Measurements from ENCODE around the gene MTPN. TPM values are rescaled to one million over a fixed set of nuclear protein-coding genes. Genes with fewer than 3 reads are reported as not detected.

Gene MTPN
- total and polyA plus RNA-seq, 8 donors, result 33.2 to 99.3 (median 59.4) TPM

DNA sequence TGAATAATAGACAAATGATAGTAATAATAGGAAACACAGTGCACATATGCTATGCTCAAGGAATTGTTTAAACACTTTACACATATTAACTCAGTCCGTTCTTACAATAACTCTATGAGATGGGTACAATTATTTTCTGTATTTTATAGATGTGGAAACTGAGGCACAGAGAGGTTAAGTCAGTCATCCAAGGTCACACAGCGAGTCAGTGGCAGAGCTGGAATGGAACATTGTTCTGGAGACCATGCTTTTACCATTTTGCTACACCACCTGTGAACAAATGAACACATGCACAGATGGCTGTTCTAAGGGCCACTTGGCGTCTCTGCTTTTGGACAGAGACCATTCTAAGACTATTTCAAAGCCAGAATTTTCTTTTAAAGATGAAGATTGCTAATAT lies 26.9 kb upstream of the MTPN start:
- Histone ChIP-seq H3K9me3 (peaks cover 0 to 5% (median 0%) of the 10 kb centered on the region in 4 donors), H3K27ac (no peak overlapping the region), H3K4me1 (peaks cover 0 to under 1% (median 0%) of the 10 kb centered on the region in 4 donors), H3K4me3 (no peak overlapping the region), H3K27me3 (no peaks in the 10 kb centered on the region), H3K36me3 (no peaks in the 10 kb centered on the region)
- intact Hi-C loops (cut with DNase I; ENCODE audit: low total_unique reads), result no loop called here
- DNase-seq, result no peak
- no peak for TF ChIP-seq POLR2AphosphoS5 (IDR thresholded peaks at IDR 0.05)
- TF ChIP-seq POLR2A (IDR thresholded peaks at IDR 0.05), result no peak
- TF ChIP-seq EP300 (IDR thresholded peaks at IDR 0.05), result no peak
- WGBS, 5 donors, result 88 to 92% (median 91%) methylated on average over 3 of the region's 3 CpGs

DNA sequence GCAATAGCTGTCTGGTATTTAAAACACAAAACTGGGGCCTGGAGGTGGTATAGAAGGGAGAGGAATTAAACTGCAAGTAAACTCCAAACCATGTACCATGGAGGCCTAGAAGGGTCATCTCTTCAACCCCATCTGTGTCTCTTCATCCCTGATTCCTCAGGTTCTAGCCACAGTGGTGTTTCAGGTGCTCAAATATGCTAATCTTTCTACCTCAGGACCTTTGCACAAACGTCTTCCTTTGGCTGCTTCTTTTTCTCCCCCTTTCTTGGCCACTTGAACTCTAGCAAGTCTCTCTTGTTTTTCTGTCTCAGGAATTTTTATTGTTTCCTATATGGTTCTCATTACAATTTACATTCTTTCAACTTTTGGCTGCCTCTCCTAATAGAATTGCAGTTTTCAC lies 25.6 kb upstream of the MTPN start:
- no peak for DNase-seq
- no peak for TF ChIP-seq POLR2A (IDR thresholded peaks at IDR 0.05)
- TF ChIP-seq, protein P1, sequence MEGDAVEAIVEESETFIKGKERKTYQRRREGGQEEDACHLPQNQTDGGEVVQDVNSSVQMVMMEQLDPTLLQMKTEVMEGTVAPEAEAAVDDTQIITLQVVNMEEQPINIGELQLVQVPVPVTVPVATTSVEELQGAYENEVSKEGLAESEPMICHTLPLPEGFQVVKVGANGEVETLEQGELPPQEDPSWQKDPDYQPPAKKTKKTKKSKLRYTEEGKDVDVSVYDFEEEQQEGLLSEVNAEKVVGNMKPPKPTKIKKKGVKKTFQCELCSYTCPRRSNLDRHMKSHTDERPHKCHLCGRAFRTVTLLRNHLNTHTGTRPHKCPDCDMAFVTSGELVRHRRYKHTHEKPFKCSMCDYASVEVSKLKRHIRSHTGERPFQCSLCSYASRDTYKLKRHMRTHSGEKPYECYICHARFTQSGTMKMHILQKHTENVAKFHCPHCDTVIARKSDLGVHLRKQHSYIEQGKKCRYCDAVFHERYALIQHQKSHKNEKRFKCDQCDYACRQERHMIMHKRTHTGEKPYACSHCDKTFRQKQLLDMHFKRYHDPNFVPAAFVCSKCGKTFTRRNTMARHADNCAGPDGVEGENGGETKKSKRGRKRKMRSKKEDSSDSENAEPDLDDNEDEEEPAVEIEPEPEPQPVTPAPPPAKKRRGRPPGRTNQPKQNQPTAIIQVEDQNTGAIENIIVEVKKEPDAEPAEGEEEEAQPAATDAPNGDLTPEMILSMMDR (IDR thresholded peaks at IDR 0.05), result no peak
- intact Hi-C loops (cut with DNase I; ENCODE audit: low total_unique reads), result no loop called here
- Histone ChIP-seq H3K9me3 (peaks cover 0 to 5% (median 0%) of the 10 kb centered on the region in 4 donors), H3K36me3 (no peaks in the 10 kb centered on the region), H3K4me1 (no peaks in the 10 kb centered on the region), H3K4me3 (no peak overlapping the region), H3K27ac (no peak overlapping the region), H3K27me3 (no peaks in the 10 kb centered on the region)
- 0 to 66% (median 44%) methylated on average over 1 of the region's 1 CpG for WGBS, 5 donors

DNA sequence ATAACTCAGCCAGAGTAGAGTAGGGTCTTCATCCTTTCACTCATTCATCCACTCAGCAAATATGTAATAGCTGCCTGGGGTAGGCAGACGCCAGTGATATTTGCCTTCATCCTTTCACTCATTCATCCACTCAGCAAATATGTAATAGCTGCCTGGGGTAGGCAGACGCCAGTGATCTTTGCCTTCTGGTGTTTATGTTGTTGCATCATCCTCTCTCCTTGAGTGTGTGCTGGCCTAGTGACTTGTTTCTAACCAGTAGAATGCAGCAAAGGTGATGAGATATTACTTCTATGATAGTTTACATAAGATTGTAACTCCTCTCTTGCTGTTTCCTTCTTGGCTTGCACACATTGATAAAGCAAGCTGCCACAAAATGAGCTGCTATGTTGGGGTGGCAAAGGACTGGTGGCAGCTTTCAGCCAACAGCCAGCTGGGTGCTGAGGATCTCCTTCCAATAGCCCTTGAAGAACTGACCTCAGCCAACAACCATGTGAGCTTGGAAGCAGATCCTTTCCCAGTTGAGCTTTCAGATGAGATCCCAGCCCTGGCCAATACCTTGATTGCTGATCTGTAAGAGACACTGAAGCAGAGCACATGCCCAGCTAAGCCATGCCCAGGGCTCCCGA lies 23.2 kb upstream of the MTPN start:
- 30 to 63% (median 43%) methylated on average over 3 of the region's 3 CpGs for WGBS, 5 donors
- H3K36me3 ChIP-seq, result no peaks in the 10 kb centered on the region
- H3K27ac ChIP-seq, result no peak overlapping the region
- intact Hi-C loops (cut with DNase I; ENCODE audit: low total_unique reads), result no loop called here
- DNase-seq, result no peak
- H3K4me1 ChIP-seq, result no peaks in the 10 kb centered on the region
- H3K9me3 ChIP-seq, result peaks cover 0 to 5% (median 0%) of the 10 kb centered on the region in 4 donors
- no peak overlapping the region for H3K4me3 ChIP-seq
- TF ChIP-seq, protein P1 (IDR thresholded peaks at IDR 0.05), result no peak
- no peak for TF ChIP-seq EP300 (IDR thresholded peaks at IDR 0.05)
- no peak for TF ChIP-seq POLR2AphosphoS5 (IDR thresholded peaks at IDR 0.05)
- no peak for TF ChIP-seq POLR2A (IDR thresholded peaks at IDR 0.05)
- H3K27me3 ChIP-seq, result no peaks in the 10 kb centered on the region

DNA sequence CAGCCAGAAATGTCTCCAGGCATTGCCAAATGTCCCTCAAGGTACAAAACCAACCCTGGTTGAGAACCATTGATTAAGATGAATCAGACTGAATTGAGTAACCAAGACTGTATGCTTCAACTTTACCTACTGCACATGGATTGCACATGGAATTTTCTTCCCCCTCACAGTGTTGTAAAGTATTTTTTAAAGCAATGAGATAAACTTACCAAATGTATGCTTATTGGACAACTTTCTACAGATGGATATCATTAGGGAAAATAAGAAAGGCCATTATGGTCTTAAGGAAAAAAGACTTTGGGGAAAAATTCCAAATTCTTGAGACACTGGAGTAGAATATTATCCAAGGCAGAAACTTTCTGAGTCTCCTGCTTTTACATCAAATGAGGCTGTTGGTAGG lies 20.9 kb upstream of the MTPN start:
- TF ChIP-seq, protein P1 (IDR thresholded peaks at IDR 0.05), result no peak
- TF ChIP-seq POLR2A (IDR thresholded peaks at IDR 0.05) (no peak), EP300 (IDR thresholded peaks at IDR 0.05) (no peak), POLR2AphosphoS5 (IDR thresholded peaks at IDR 0.05) (no peak)

DNA sequence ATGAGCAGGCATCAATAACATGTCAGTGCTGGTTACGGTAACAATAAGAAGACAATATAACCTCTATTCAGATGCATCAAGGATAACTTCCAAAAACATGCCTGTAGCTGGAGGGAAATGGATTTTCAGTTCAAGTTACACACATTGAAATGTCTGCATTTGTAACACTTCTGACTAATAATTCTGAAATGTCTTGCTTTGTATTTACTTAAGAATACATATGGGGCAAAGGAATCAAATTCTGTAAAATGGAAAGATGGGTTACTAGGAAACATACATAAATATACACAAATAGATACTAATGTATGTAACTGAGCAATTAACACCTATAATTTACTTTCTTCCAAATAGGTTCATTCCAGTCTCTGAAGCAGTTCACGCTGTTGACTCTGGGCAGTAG lies 18.6 kb upstream of the MTPN start:
- 83 to 100% (median 93%) methylated on average over 2 of the region's 2 CpGs for WGBS, 5 donors
- Histone ChIP-seq H3K27ac (no peak overlapping the region), H3K4me1 (no peaks in the 10 kb centered on the region), H3K4me3 (no peak overlapping the region), H3K36me3 (no peaks in the 10 kb centered on the region), H3K9me3 (peaks cover 0 to 5% (median 0%) of the 10 kb centered on the region in 4 donors), H3K27me3 (no peaks in the 10 kb centered on the region)
- intact Hi-C loops (cut with DNase I; ENCODE audit: low total_unique reads), result no loop called here
- TF ChIP-seq POLR2A (IDR thresholded peaks at IDR 0.05) (no peak), EP300 (IDR thresholded peaks at IDR 0.05) (no peak), POLR2AphosphoS5 (IDR thresholded peaks at IDR 0.05) (no peak)
- TF ChIP-seq, protein P1 (IDR thresholded peaks at IDR 0.05), result no peak
- no peak for DNase-seq

More for the DNA sequence above, 20.9 kb upstream of the MTPN start:
- no peaks in the 10 kb centered on the region for H3K4me1 ChIP-seq
- no peak overlapping the region for H3K4me3 ChIP-seq
- intact Hi-C loops (cut with DNase I; ENCODE audit: low total_unique reads), result no loop called here
- DNase-seq, result no peak
- H3K27ac ChIP-seq, result no peak overlapping the region
- no peaks in the 10 kb centered on the region for H3K27me3 ChIP-seq
- peaks cover 0 to 5% (median 0%) of the 10 kb centered on the region in 4 donors for H3K9me3 ChIP-seq
- no peaks in the 10 kb centered on the region for H3K36me3 ChIP-seq
